Astrocyte of the cerebellum (primary cell): Measurements from ENCODE around the gene SLC5A5.

ENCODE experiments used
- DNase-seq: peaks from one replicate; pipeline ENCODE4 v3.0.0-alpha.2; 2011; ENCODE audit warnings: low read depth
- H3K4me3 ChIP-seq: 2 replicates; pipeline ENCODE4 v1.5.1; 2011; ENCODE audit warnings: mild to moderate bottlenecking, low read depth, low read length, moderate library complexity
- in situ Hi-C: cut with HindIII; loops from 2 replicates; pipeline ENCODE4 v1.10.0; 2017; ENCODE audit warnings: low sequenced_read_pairs
- TF ChIP-seq, protein P1 (sequence below): IDR thresholded peaks from 2 replicates; pipeline ENCODE4 v1.5.1; 2012; ENCODE audit warnings: low read length, low read depth, moderate library complexity, mild to moderate bottlenecking; ENCODE audit errors: missing control alignments

SLC5A5 gene

DNA sequence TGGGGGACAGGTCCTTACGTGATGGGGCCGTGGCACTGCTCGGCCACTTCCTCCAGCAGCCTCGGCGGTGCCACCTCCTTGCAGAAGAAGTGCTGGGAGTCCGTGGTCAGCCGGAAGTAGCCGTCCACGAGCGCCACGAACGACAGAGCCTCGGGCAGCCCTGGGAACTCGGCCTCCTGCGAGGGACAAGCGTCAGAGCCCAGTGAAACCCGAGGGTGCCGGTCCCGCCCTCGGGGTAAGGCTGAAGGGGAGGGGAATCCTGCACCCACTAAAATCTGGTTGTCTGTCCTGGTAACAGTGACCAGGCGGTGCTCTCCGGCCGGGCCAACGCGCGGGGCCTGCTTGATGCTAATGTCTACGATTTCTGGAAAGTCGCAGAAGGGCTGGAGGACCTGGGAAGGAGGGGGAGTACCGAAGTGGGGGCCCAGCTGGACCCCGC lies 30.4 kb upstream of the SLC5A5 start:
- TF ChIP-seq, protein P1, sequence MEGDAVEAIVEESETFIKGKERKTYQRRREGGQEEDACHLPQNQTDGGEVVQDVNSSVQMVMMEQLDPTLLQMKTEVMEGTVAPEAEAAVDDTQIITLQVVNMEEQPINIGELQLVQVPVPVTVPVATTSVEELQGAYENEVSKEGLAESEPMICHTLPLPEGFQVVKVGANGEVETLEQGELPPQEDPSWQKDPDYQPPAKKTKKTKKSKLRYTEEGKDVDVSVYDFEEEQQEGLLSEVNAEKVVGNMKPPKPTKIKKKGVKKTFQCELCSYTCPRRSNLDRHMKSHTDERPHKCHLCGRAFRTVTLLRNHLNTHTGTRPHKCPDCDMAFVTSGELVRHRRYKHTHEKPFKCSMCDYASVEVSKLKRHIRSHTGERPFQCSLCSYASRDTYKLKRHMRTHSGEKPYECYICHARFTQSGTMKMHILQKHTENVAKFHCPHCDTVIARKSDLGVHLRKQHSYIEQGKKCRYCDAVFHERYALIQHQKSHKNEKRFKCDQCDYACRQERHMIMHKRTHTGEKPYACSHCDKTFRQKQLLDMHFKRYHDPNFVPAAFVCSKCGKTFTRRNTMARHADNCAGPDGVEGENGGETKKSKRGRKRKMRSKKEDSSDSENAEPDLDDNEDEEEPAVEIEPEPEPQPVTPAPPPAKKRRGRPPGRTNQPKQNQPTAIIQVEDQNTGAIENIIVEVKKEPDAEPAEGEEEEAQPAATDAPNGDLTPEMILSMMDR, result no peak
- in situ Hi-C loops, result no loop called here
- peak overlapping the region; percentile 9 for H3K4me3 ChIP-seq
- no peak for DNase-seq

DNA sequence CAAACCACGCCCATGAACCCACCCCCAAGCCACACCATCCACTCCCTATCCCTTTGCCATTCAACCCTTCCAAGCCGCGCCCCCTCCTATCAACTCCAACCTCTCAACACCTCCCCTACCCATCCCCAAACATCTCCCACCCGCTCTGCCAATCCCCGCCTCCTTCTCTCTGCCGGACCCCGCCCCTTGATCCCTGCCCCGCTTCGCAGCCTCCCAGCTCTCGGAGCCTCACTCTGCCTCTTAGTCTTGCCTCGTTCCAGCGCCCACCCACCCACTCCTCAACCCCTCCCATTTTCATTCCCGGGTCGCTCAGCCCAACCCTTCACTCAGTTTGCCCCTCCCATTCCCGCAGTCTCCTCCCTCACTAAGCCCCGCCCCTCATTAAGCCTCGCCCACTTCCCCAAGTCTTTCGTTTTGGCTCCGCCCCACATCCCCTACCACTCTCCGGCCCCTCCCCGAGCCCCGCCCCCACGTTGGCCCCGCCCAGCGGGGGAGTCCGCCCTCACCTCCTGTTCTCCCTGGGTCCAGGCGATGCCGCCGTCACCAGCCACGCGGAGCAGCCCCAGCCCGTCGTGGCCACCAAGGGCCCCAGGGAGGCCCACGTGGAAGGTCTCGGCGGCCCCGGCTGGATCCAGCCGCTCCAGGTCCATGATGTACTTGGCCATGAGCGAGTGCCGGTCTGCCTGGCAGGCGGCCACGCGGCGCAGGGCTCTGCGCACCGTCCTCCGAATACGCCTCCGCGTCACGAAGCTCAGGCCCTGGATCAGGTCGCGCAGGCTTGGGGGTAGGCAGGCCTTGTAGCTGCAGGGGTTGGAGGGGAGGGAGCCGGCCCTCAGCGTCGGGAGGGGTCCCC lies 29.7 kb upstream of the SLC5A5 start:
- in situ Hi-C loops, result no loop called here
- H3K4me3 ChIP-seq, result peak overlapping the region; percentile 29

GRCh38 chr19:17842663-17843291 lies 29.0 kb upstream of the SLC5A5 start:
- TF ChIP-seq, protein P1, result no peak
- in situ Hi-C loops, result no loop called here
- DNase-seq, result no peak
- H3K4me3 ChIP-seq, result peak overlapping the region; percentile 29

More for the DNA sequence above, 29.7 kb upstream of the SLC5A5 start:
- TF ChIP-seq, protein P1, result no peak
- peak; percentile 40 for DNase-seq

- DNase-seq, result no peak
- TF ChIP-seq, protein P1, result no peak
- in situ Hi-C loops, result no loop called here
- H3K4me3 ChIP-seq, result no peak overlapping the region
Observed at GRCh38 chr19:17843292-17843827, 28.4 kb upstream of the SLC5A5 start.

GRCh38 chr19:17843908-17844490 lies 27.7 kb upstream of the SLC5A5 start:
- no peak overlapping the region for H3K4me3 ChIP-seq
- TF ChIP-seq, protein P1, result no peak
- DNase-seq, result no peak
- in situ Hi-C loops, result no loop called here

DNA sequence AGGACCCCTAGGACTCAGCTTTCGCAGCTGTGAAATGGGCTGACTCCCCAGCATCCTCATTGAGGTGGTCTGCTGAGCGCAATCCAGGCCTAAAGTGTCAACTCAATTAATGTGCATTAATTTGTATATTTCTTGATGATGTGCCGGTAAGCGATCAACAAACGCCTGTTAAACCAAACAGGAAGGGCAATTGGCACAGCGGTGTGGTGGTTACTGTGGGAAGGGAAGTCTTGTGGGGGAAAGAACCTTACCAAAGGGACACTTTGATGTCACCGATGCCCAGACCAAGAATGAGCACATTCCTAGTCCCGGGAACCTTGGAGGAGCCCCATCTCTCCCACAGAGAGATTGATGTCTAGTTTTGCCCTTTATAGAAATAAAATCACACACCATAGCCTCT lies 25.6 kb upstream of the SLC5A5 start:
- TF ChIP-seq, protein P1, result no peak
- H3K4me3 ChIP-seq, result no peak overlapping the region
- in situ Hi-C loops, result no loop called here
- no peak for DNase-seq
